Osteocyte (in vitro differentiated cells): ENCODE measurements around the gene ROBO2. TPM values are rescaled to one million over a fixed set of nuclear protein-coding genes. Genes with fewer than 3 reads are reported as not detected.

Experiments used
- DNase-seq: peaks from one replicate; pipeline ENCODE4 v3.0.0; 2021; ENCODE audit warnings: mixed read lengths; ENCODE audit not compliant: unreplicated experiment; ENCODE audit errors: extremely low spot score
- H3K27ac Mint-ChIP-seq: one replicate; pipeline ENCODE4 v1.8.0; 2021; ENCODE audit warnings: mild to moderate bottlenecking, mixed read lengths; ENCODE audit not compliant: unreplicated experiment
- H3K27me3 Mint-ChIP-seq: one replicate; pipeline ENCODE4 v1.8.0; 2021; ENCODE audit warnings: mixed read lengths; ENCODE audit not compliant: unreplicated experiment
- H3K36me3 Mint-ChIP-seq: one replicate; pipeline ENCODE4 v1.8.0; 2021; ENCODE audit warnings: mixed read lengths; ENCODE audit not compliant: unreplicated experiment
- H3K4me1 Mint-ChIP-seq: one replicate; pipeline ENCODE4 v1.8.0; 2021; ENCODE audit warnings: mixed read lengths; ENCODE audit not compliant: unreplicated experiment
- H3K4me3 Mint-ChIP-seq: one replicate; pipeline ENCODE4 v1.8.0; 2021; ENCODE audit warnings: mild to moderate bottlenecking, moderate library complexity, mixed read lengths; ENCODE audit not compliant: unreplicated experiment
- H3K9me3 Mint-ChIP-seq: one replicate; pipeline ENCODE4 v1.8.0; 2021; ENCODE audit warnings: mixed read lengths; ENCODE audit not compliant: unreplicated experiment
- total RNA-seq: library from RNA; stranded (reverse); gene quantifications from 2 replicates; pipeline ENCODE4 v1.2.1, GENCODE V29; 2021
- TF ChIP-seq, protein P1 (sequence below): fragments of 200-600 bp; sonication (generic); IDR thresholded peaks from 2 replicates; pipeline ENCODE4 v1.5.0; 2021; ENCODE audit warnings: antibody characterized with exemption, mild to moderate bottlenecking, moderate library complexity

The ROBO2 gene
- total RNA-seq, 1 donor from 2014 or later, result 18.4 TPM

DNA sequence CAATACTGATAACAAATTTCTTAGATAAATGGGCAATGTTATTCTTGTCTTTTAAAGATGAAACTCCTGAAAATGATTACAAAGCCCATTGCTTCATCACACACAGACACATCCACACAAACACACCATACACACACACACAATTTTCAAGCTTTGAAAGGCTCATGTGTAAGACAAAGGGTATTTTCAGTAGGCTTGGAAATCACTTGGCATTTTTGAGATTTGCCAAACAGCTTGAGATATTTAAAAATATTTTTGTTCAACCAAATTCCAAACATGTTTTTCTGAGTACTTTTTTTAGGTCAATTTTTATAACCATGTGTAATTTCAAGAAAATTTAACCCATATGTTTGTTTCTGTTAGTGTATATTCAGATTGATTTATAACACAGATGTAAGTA, 283.7 kb downstream of the ROBO2 start:
- Mint-ChIP-seq H3K27me3 (no peaks in the 10 kb centered on the region), H3K36me3 (no peaks in the 10 kb centered on the region), H3K4me3 (no peak overlapping the region), H3K27ac (peak overlapping the region; percentile 65), H3K4me1 (peaks cover 45% of the 10 kb centered on the region), H3K9me3 (no peaks in the 10 kb centered on the region)
- DNase-seq, result no peak
- TF ChIP-seq, protein P1, sequence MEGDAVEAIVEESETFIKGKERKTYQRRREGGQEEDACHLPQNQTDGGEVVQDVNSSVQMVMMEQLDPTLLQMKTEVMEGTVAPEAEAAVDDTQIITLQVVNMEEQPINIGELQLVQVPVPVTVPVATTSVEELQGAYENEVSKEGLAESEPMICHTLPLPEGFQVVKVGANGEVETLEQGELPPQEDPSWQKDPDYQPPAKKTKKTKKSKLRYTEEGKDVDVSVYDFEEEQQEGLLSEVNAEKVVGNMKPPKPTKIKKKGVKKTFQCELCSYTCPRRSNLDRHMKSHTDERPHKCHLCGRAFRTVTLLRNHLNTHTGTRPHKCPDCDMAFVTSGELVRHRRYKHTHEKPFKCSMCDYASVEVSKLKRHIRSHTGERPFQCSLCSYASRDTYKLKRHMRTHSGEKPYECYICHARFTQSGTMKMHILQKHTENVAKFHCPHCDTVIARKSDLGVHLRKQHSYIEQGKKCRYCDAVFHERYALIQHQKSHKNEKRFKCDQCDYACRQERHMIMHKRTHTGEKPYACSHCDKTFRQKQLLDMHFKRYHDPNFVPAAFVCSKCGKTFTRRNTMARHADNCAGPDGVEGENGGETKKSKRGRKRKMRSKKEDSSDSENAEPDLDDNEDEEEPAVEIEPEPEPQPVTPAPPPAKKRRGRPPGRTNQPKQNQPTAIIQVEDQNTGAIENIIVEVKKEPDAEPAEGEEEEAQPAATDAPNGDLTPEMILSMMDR, result no peak

DNA sequence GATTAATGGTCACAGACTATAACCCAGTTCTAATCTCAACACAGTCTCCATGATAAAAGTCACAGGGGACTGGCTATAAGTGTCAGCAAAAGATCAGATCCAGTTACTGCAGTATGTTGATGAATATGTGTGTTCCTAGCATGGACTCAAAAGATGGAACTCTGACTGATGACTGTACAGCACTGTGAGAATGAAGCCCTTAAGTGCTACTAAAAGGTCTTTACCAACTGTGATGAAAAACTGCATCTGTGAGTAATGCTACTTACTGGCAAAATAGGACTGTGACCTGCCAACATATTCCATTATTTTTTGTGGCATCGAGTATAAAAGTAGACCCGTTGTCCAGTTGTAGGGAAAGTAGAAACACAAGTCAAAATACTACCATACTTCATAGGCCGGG, 284.2 kb downstream of the ROBO2 start:
- Mint-ChIP-seq H3K27me3 (no peaks in the 10 kb centered on the region), H3K4me1 (peaks cover 50% of the 10 kb centered on the region), H3K4me3 (no peak overlapping the region), H3K27ac (peak overlapping the region; percentile 65), H3K9me3 (no peaks in the 10 kb centered on the region), H3K36me3 (no peaks in the 10 kb centered on the region)
- DNase-seq, result no peak
- TF ChIP-seq, protein P1, result no peak

DNA sequence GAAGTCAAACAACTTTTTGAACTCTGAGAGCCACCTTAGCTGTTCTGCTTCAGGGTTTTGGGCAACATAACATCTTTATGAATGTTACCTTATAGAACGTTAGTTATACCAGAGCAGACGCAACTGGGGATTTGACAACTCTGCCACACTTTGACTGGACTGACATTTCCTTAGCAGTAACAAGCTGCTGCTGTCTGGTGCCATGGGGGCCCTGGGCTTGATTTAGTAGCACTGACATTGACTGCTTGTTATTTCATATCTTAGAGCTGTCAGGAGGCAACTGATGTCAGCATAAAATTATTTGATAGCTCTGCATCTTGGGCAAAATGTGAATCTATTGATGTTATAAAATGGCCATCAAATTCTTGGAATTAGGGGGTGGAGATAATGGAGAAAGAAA, 285.4 kb downstream of the ROBO2 start:
- no peak overlapping the region for H3K4me3 Mint-ChIP-seq
- TF ChIP-seq, protein P1, result no peak
- DNase-seq, result no peak
- H3K27ac Mint-ChIP-seq, result peak overlapping the region; percentile 43
- H3K27me3 Mint-ChIP-seq, result no peaks in the 10 kb centered on the region
- H3K4me1 Mint-ChIP-seq, result peaks cover 55% of the 10 kb centered on the region
- H3K9me3 Mint-ChIP-seq, result no peaks in the 10 kb centered on the region
- H3K36me3 Mint-ChIP-seq, result no peaks in the 10 kb centered on the region

DNA sequence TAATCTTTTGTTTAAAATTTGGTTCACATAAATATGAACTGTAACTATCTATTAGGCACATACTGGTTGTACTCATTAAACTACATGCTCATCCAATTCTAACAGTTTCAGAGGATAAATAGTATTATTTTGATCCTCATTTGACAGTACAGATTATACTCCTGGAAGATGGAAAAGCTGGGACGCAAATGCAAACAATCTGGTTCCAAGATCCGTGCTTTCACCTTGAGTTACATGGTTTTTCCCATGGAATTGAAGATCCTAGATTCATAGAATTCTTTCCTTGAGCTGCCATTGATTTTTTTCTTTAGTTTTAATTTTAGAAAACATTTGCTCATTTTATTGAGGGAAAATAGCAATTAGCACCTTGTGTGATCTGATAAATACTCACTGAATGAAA, 285.8 kb downstream of the ROBO2 start:
- DNase-seq, result no peak
- Mint-ChIP-seq H3K27me3 (no peaks in the 10 kb centered on the region), H3K4me3 (no peak overlapping the region), H3K9me3 (no peaks in the 10 kb centered on the region), H3K36me3 (no peaks in the 10 kb centered on the region), H3K4me1 (peaks cover 53% of the 10 kb centered on the region), H3K27ac (no peak overlapping the region)
- TF ChIP-seq, protein P1, result no peak

DNA sequence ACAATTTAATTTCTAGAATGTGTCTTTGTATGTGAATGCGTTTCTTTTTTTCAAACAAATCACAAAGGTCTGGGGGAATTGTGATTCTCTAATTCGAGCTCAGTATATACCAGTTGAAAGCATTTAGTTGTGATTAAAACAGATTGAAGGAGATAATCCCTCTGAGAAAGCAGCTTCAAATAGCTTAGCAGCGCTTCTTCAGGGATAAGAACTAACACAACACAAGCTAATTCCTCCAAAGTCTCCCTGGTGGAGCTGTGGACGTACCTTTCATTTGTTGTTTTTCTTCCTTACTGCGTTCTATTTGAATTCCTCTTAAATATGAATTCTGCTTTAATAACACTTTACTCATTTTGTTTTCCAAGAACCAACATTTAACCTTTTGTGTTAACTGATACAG, 286.7 kb downstream of the ROBO2 start:
- no peak for DNase-seq
- Mint-ChIP-seq H3K4me1 (peaks cover 51% of the 10 kb centered on the region), H3K27me3 (no peaks in the 10 kb centered on the region), H3K4me3 (no peak overlapping the region), H3K27ac (no peak overlapping the region), H3K9me3 (no peaks in the 10 kb centered on the region), H3K36me3 (no peaks in the 10 kb centered on the region)
- TF ChIP-seq, protein P1, result no peak
